Tibial artery (tissue), 4 donors: ENCODE data around the gene INAFM2.

Source experiments
- DNase-seq, 2 donors: peaks; one replicate each; pipeline ENCODE4 v3.0.0-alpha.2; 2019
- H3K27ac ChIP-seq, 2 donors: fragments of 200-600 bp; sonication (generic) in 1 of 2; 1 replicate in 1 of 2; 2 replicates in 1 of 2; pipeline ENCODE4 v1.5.1; 2018 to 2019; ENCODE audit warnings: mild to moderate bottlenecking in 1 of 2
- H3K27me3 ChIP-seq, 2 donors: fragments of 200-600 bp; sonication (generic) in 1 of 2; one replicate each; pipeline versions ENCODE4 v1.5.1 to v1.6.0; 2016 to 2019
- H3K36me3 ChIP-seq, 3 donors: fragments of 200-600 bp; sonication (generic) in 2 of 3; one replicate each; pipeline ENCODE4 v1.5.1; 2016 to 2019; ENCODE audit warnings: mild to moderate bottlenecking in 2 of 3
- H3K4me1 ChIP-seq, 4 donors: fragments of 200-600 bp; sonication (generic) in 2 of 4; 1 replicate in 3 of 4; 2 replicates in 1 of 4; pipeline ENCODE4 v1.5.1; 2016 to 2019
- H3K4me3 ChIP-seq, 2 donors: fragments of 200-600 bp; sonication (generic) in 1 of 2; 1 replicate in 1 of 2; 2 replicates in 1 of 2; pipeline ENCODE4 v1.5.1; 2018 to 2019; ENCODE audit warnings: mild to moderate bottlenecking in 2 of 2
- H3K9me3 ChIP-seq, 3 donors: fragments of 200-600 bp; sonication (generic) in 1 of 3; one replicate each; pipeline ENCODE4 v1.5.1; 2016 to 2019
- intact Hi-C: fragments of 100-400 bp; cut with DNase I; formaldehyde crosslinking; loops from one replicate; pipeline ENCODE4 v1.15.0; 2023; ENCODE audit warnings: low total_unique reads
- TF ChIP-seq, protein P1 (sequence below), 2 experiments: fragments of 200-600 bp in 1 of 2; fragments of 450-650 bp in 1 of 2; IDR thresholded peaks; one replicate each; pipeline ENCODE4 v1.5.1; 2017 to 2019; ENCODE audit warnings: antibody characterized with exemption in 2 of 2, mild to moderate bottlenecking in 1 of 2, moderate library complexity in 1 of 2

Gene INAFM2

DNA sequence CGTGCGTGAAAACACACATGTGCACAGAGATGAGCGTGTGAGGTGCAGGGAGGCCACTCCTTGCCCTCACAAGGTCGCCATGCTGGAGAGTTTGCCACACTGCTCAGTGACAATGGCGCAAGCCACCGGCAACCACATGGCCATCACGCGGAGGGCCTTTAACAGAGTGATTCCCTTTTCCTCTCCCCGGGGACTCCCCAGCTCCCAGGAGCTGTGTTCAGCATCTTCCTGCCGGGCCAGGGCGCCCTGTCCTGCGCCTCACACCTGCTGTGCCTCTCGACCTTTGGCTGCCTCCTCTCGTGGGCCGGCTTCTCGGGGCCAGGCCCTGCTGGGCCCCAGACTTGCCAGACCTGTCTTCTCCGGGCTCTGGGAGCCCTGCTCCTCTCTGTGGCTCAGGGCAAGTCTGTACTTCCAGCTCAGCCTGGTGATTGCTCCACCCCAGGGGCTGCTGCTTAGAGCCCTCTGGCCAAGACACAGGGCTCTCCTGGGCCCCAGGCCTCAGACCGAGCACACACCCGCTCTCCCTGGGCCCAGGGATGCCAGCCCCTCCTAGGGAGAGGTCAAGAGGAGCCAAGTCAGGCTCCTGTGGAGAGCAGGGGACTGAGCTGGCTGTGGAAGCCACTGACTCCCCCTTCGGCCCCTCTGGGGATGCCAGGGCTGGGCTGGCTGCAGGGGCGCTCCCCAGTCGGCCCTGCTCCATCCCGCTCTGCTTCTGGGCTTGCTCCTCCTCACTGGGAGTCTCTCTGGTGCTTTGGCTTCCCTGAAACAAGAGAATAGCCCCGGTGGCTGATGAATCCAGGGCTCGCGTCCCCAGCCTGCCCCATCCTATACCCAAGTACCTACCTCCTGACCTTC, 11.7 kb downstream of the INAFM2 start:
- no peaks in the 10 kb centered on the region for H3K27me3 ChIP-seq
- peaks cover 6 to 99% (median 77%) of the 10 kb centered on the region in 4 donors for H3K4me1 ChIP-seq
- TF ChIP-seq, protein P1, sequence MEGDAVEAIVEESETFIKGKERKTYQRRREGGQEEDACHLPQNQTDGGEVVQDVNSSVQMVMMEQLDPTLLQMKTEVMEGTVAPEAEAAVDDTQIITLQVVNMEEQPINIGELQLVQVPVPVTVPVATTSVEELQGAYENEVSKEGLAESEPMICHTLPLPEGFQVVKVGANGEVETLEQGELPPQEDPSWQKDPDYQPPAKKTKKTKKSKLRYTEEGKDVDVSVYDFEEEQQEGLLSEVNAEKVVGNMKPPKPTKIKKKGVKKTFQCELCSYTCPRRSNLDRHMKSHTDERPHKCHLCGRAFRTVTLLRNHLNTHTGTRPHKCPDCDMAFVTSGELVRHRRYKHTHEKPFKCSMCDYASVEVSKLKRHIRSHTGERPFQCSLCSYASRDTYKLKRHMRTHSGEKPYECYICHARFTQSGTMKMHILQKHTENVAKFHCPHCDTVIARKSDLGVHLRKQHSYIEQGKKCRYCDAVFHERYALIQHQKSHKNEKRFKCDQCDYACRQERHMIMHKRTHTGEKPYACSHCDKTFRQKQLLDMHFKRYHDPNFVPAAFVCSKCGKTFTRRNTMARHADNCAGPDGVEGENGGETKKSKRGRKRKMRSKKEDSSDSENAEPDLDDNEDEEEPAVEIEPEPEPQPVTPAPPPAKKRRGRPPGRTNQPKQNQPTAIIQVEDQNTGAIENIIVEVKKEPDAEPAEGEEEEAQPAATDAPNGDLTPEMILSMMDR (IDR thresholded peaks at IDR 0.05) = no peak
- peaks cover 0 to 8% (median 0%) of the 10 kb centered on the region in 3 donors for H3K36me3 ChIP-seq
- DNase-seq = no peak
- peak overlapping the region; percentile 90 for H3K27ac ChIP-seq
- H3K4me3 ChIP-seq = no peak overlapping the region
- H3K9me3 ChIP-seq = no peaks in the 10 kb centered on the region
- intact Hi-C loops = no loop called here

DNA sequence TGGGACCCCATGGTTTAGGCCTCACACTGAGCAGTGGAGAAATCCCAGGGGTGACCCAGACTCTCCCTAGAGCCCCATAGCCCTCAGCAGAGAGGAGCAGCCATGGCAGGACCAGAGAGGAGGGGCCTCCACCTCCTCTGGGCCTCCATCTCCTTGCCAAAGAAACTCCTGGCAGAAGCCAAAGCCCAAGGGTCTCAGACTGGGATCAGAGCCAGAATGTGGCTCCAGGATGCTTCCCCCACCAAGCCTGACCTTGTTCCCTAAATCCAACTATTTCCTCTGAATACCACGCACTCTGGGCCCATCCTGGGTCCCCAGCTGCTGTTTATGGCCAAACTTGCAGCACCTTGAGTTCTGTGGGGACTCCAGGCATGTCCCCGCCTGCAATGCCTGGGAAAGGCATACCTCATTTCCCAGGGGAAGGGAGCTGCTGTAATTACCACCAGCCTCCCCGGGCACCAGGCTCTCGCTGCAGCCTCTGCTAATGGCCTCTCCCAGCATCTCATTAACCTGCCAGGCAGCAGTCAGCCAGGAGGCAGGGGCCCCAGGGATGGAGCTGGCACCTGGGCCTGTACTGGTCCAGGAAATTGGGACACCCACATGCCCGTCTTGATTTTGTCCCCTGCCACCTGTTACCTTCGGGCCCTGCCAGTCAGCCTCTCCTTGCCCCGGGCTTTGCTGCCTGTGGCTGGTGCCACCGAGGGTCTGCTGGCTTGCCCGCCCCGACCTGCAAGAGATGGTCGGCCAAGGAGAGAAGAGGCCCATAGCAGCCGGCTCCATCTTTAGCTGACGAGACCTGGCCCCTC, 12.6 kb downstream of the INAFM2 start:
- H3K27ac ChIP-seq = peak overlapping the region; percentile 90
- intact Hi-C loops = no loop called here
- H3K4me1 ChIP-seq = peaks cover 6 to 99% (median 77%) of the 10 kb centered on the region in 4 donors
- TF ChIP-seq, protein P1 (IDR thresholded peaks at IDR 0.05) = no peak
- no peak overlapping the region for H3K4me3 ChIP-seq
- DNase-seq = no peak
- peaks cover 0 to 8% (median 0%) of the 10 kb centered on the region in 3 donors for H3K36me3 ChIP-seq
- H3K27me3 ChIP-seq = no peaks in the 10 kb centered on the region
- no peaks in the 10 kb centered on the region for H3K9me3 ChIP-seq

DNA sequence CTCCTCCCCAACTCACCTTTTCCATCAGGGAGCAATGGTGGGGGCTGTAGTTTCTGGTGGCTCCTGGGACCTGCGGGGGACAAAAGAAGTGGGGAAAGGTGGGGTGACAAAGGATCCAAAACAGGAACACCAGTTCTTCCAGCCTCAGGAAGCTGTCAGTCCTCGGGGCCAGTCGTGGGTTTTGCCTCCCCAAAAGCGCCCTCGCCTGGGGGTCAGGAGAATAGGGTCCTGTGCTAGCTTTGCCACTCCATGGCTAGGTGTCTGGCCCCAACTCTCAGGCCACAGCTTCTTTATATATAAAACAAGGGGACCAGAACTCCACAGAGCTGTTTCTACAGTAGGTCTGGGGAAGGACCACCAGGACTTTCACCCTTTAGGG, 13.2 kb downstream of the INAFM2 start:
- Histone ChIP-seq H3K27me3 (no peaks in the 10 kb centered on the region), H3K4me3 (no peak overlapping the region), H3K36me3 (peaks cover 0 to 8% (median 0%) of the 10 kb centered on the region in 3 donors), H3K4me1 (peaks cover 6 to 100% (median 83%) of the 10 kb centered on the region in 4 donors), H3K9me3 (no peaks in the 10 kb centered on the region), H3K27ac (peak overlapping the region; percentile 90)
- intact Hi-C loops = no loop called here
- TF ChIP-seq, protein P1 (IDR thresholded peaks at IDR 0.05) = no peak
- DNase-seq = no peak

DNA sequence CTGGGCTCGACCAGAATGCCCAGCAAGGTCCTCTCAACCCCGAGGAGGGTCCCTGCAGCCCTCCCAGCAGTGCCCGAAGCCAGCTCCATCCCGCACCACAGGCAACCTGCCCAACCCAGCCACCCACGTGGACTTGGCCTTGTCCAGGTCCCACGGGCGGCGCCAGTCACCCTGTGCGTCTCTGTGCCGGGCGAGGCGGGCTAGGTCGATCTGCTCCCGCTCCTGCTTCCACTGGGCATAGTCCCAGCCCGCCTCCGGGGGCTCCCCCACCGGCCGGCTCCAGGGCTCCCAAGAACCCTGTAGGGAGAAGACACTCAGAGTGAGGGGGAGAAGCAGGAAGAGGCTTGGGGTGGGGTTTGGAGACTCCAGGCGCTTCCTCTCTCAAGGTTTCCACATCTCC, 14.1 kb downstream of the INAFM2 start:
- peak in 1 of 2 donors; percentile 85 for DNase-seq
- peaks cover 6 to 100% (median 90%) of the 10 kb centered on the region in 4 donors for H3K4me1 ChIP-seq
- intact Hi-C loops = no loop called here
- no peaks in the 10 kb centered on the region for H3K27me3 ChIP-seq
- peak overlapping the region; percentile 8 to 43 for H3K4me3 ChIP-seq
- H3K36me3 ChIP-seq = no peaks in the 10 kb centered on the region
- H3K27ac ChIP-seq = peak overlapping the region; percentile 90
- no peaks in the 10 kb centered on the region for H3K9me3 ChIP-seq
- TF ChIP-seq, protein P1 (IDR thresholded peaks at IDR 0.05) = no peak

DNA sequence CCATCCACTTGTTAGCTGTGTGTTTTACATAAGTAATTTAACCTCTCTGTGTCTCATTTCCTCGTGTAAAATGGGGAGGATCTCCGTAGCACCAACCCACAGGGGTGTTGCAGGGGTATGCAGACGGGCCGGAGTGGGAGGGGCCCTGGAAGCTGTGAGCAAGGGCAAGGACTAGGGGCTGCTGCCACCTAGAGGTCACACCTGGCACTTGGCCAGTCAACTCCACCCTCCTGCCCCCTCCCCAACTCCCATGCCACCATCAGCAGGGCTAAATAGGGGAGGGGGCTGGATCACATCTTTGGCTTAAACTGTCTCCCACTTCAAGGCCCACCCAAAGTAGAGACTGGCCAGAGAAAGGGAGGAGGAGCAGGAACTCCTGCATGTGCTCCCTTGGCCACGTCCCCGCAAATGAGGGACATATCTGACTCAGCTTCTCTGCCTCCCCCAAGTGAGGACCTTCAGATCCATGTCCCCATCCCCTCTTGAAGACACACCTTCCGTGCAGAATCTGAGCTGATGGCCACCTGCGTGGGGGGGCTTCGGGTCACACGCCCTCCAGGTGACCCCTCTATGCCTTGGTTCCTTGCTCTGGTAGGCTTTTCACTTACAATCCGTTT, 14.7 kb downstream of the INAFM2 start:
- H3K36me3 ChIP-seq = no peaks in the 10 kb centered on the region
- no peaks in the 10 kb centered on the region for H3K27me3 ChIP-seq
- H3K4me3 ChIP-seq = peak overlapping the region; percentile 8 to 43
- TF ChIP-seq, protein P1 (IDR thresholded peaks at IDR 0.05) = peak; percentile 54 to 74
- no peaks in the 10 kb centered on the region for H3K9me3 ChIP-seq
- H3K27ac ChIP-seq = peak overlapping the region; percentile 90
- H3K4me1 ChIP-seq = peaks cover 6 to 100% (median 95%) of the 10 kb centered on the region in 4 donors
- peak; percentile 67 to 86 for DNase-seq
- intact Hi-C loops = no loop called here
